WTC11 (cell line): ENCODE results near the gene KHDC3L.

Source experiments
- GABPB1 ChIP-seq: sonication (generic); formaldehyde crosslinking; IDR thresholded peaks from 2 replicates; pipeline ENCODE4 v1.8.1; 2023; ENCODE audit warnings: mild to moderate bottlenecking, missing genetic modification reagents
- JUN ChIP-seq: sonication (generic); formaldehyde crosslinking; IDR thresholded peaks from 2 replicates; pipeline ENCODE4 v1.8.0; 2023; ENCODE audit warnings: mild to moderate bottlenecking, missing genetic modification reagents
- NR1H2 ChIP-seq: sonication (generic); formaldehyde crosslinking; IDR thresholded peaks from 2 replicates; pipeline ENCODE4 v1.9.0; 2021; ENCODE audit warnings: mild to moderate bottlenecking, moderate library complexity, missing genetic modification reagents
- ZNF121 ChIP-seq: sonication (generic); formaldehyde crosslinking; IDR thresholded peaks from 2 replicates; pipeline ENCODE4 v1.8.0; 2023; ENCODE audit warnings: missing genetic modification reagents
- ZNF512 ChIP-seq: sonication (generic); formaldehyde crosslinking; IDR thresholded peaks from 2 replicates; pipeline ENCODE4 v1.8.1; 2022; ENCODE audit warnings: missing genetic modification reagents, borderline replicate concordance
- TF ChIP-seq, protein P1 (sequence below): sonication (generic); formaldehyde crosslinking; IDR thresholded peaks from 2 replicates; pipeline ENCODE4 v1.8.1; 2022; ENCODE audit warnings: mild to moderate bottlenecking, missing genetic modification reagents, moderate library complexity, borderline replicate concordance
- TF ChIP-seq, protein P2 (sequence below): fragments of 200-600 bp; IDR thresholded peaks from 2 replicates; pipeline ENCODE4 v1.8.0; 2022; ENCODE audit warnings: antibody characterized with exemption

- TF ChIP-seq, protein P1, sequence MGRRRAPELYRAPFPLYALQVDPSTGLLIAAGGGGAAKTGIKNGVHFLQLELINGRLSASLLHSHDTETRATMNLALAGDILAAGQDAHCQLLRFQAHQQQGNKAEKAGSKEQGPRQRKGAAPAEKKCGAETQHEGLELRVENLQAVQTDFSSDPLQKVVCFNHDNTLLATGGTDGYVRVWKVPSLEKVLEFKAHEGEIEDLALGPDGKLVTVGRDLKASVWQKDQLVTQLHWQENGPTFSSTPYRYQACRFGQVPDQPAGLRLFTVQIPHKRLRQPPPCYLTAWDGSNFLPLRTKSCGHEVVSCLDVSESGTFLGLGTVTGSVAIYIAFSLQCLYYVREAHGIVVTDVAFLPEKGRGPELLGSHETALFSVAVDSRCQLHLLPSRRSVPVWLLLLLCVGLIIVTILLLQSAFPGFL (CRISPR knock-in tag): no peak
- TF ChIP-seq ZNF121 (CRISPR knock-in tag) (no peak), GABPB1 (CRISPR knock-in tag) (no peak), NR1H2 (CRISPR knock-in tag) (no peak), JUN (CRISPR knock-in tag) (no peak), ZNF512 (CRISPR knock-in tag) (no peak)
- TF ChIP-seq, protein P2, sequence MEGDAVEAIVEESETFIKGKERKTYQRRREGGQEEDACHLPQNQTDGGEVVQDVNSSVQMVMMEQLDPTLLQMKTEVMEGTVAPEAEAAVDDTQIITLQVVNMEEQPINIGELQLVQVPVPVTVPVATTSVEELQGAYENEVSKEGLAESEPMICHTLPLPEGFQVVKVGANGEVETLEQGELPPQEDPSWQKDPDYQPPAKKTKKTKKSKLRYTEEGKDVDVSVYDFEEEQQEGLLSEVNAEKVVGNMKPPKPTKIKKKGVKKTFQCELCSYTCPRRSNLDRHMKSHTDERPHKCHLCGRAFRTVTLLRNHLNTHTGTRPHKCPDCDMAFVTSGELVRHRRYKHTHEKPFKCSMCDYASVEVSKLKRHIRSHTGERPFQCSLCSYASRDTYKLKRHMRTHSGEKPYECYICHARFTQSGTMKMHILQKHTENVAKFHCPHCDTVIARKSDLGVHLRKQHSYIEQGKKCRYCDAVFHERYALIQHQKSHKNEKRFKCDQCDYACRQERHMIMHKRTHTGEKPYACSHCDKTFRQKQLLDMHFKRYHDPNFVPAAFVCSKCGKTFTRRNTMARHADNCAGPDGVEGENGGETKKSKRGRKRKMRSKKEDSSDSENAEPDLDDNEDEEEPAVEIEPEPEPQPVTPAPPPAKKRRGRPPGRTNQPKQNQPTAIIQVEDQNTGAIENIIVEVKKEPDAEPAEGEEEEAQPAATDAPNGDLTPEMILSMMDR: no peak
Measured at GRCh38 chr6:73343164-73343563, 19.3 kb upstream of the KHDC3L start.
